ENCODE results near the gene DLGAP1.

The DLGAP1 gene

DNA sequence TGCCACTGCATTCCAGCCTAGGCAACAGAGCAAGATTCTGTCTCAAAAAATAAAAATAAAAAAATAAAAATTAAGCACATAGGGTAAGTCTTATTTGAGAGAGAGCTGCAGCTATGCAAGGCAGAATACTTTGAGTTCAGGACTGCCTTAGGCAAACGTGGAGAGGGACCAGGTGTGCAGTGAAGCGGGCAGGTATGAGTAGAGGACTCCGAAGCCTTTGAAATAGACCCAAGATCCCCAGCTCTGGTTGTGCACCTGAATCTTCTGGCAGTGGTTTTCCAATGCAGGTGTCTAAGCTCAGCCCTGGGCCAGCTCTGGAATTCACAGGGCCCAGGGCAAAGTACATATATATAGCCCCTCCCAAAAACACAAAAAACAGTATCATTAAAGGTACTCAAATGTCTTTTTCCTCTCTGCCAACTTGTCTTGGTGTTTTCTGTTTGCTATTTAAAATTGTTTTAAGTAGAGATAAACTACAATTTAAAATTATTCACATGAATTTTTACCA, 983.9 kb downstream of the DLGAP1 start:
- H3K9ac ChIP-seq (ENCODE audit: low read length) = no peak overlapping the region
- no peaks in the 10 kb centered on the region for H3K4me1 ChIP-seq (ENCODE audit: insufficient read depth, low read length, severe bottlenecking)
- H3K9me2 ChIP-seq (ENCODE audit: low read depth, low read length) = no peaks in the 10 kb centered on the region
- H2AFZ ChIP-seq (ENCODE audit: low read length) = no peak overlapping the region
- no peaks in the 10 kb centered on the region for H3K79me2 ChIP-seq (ENCODE audit: insufficient read depth, low read length)
- no peaks in the 10 kb centered on the region for H3K27me3 ChIP-seq (ENCODE audit: insufficient read depth, low read length)
- H4K20me1 ChIP-seq (ENCODE audit: insufficient read depth, low read length) = no peaks in the 10 kb centered on the region
- TF ChIP-seq, protein P1, sequence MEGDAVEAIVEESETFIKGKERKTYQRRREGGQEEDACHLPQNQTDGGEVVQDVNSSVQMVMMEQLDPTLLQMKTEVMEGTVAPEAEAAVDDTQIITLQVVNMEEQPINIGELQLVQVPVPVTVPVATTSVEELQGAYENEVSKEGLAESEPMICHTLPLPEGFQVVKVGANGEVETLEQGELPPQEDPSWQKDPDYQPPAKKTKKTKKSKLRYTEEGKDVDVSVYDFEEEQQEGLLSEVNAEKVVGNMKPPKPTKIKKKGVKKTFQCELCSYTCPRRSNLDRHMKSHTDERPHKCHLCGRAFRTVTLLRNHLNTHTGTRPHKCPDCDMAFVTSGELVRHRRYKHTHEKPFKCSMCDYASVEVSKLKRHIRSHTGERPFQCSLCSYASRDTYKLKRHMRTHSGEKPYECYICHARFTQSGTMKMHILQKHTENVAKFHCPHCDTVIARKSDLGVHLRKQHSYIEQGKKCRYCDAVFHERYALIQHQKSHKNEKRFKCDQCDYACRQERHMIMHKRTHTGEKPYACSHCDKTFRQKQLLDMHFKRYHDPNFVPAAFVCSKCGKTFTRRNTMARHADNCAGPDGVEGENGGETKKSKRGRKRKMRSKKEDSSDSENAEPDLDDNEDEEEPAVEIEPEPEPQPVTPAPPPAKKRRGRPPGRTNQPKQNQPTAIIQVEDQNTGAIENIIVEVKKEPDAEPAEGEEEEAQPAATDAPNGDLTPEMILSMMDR (IDR thresholded peaks at IDR 0.05; ENCODE audit: low read length) = no peak
- no peak for TF ChIP-seq EZH2 (IDR thresholded peaks at IDR 0.05; ENCODE audit: borderline replicate concordance, low read length)
- H3K4me2 ChIP-seq (ENCODE audit: low read length) = no peak overlapping the region
- H3K27ac ChIP-seq (ENCODE audit: low read depth, low read length, poor library complexity, severe bottlenecking) = no peak overlapping the region
- H3F3A ChIP-seq (ENCODE audit: insufficient read depth, low read length) = no peaks in the 10 kb centered on the region
- no peak overlapping the region for H3K4me3 ChIP-seq (ENCODE audit: low read depth, low read length, poor library complexity, severe bottlenecking)
- no peaks in the 10 kb centered on the region for H3K9me3 ChIP-seq (ENCODE audit: low read length)
- H3K36me3 ChIP-seq (ENCODE audit: insufficient read depth, low read length) = no peaks in the 10 kb centered on the region

DNA sequence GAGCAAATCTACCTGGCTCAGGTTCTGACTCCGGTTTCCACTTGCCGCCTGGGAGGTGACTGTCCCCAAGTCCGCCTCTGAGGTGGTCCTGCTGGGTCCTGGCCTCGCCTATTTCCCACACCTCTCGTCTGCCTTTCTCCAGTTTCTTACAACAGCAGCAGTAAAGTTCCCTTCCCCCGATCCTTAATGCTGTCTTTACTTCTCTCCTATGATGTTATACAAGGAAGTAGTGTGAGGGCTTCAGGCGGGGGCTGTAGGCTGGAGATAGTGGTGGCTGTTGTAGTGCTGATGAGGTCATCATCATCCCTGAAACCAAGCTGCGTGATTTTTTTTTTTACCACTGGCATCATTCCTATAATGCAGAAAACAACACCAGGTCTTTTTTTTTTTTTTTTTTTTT, 986.3 kb downstream of the DLGAP1 start:
- H3K79me2 ChIP-seq (ENCODE audit: insufficient read depth, low read length) = no peaks in the 10 kb centered on the region
- no peaks in the 10 kb centered on the region for H3K4me1 ChIP-seq (ENCODE audit: insufficient read depth, low read length, severe bottlenecking)
- H3K27ac ChIP-seq (ENCODE audit: low read depth, low read length, poor library complexity, severe bottlenecking) = no peak overlapping the region

DNA sequence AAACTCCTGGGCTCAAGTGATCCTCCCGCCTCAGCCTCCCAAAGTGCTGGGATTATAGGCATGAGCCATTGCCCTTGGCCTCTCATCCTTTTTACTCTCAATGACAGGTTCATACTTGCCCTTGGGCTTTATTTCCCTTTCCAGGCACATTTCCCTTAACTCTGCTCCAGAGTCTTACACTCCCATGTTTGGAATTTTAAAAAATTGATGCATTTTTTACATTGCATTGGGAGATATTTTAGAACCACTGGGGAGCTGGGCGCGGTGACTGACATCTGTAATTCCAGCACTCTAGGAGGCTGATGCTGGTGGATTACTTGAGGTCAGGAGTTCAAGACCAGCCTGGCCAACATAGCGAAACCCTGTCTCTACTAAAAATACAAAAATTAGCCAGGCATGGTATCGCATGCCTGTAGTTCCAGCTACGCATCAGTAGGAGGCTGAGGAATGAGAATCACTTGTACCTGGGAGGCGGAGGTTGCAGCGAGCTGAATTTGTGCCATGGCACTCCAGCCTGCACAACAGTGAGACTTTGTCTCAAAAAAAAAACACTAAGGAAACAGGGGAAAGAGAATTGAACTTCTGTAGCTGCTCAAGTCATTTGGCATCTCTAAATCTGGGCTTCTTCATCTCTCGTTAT, 986.9 kb downstream of the DLGAP1 start:
- TF ChIP-seq, protein P1 (IDR thresholded peaks at IDR 0.05; ENCODE audit: low read length) = no peak
- no peak for TF ChIP-seq EZH2 (IDR thresholded peaks at IDR 0.05; ENCODE audit: borderline replicate concordance, low read length)
- no peaks in the 10 kb centered on the region for H3K79me2 ChIP-seq (ENCODE audit: insufficient read depth, low read length)
- no peak overlapping the region for H3K27ac ChIP-seq (ENCODE audit: low read depth, low read length, poor library complexity, severe bottlenecking)
- H3K36me3 ChIP-seq (ENCODE audit: insufficient read depth, low read length) = no peaks in the 10 kb centered on the region
- no peak overlapping the region for H3K4me2 ChIP-seq (ENCODE audit: low read length)
- no peak overlapping the region for H3K4me3 ChIP-seq (ENCODE audit: low read depth, low read length, poor library complexity, severe bottlenecking)
- no peak overlapping the region for H2AFZ ChIP-seq (ENCODE audit: low read length)
- H3F3A ChIP-seq (ENCODE audit: insufficient read depth, low read length) = no peaks in the 10 kb centered on the region
- no peak overlapping the region for H3K9ac ChIP-seq (ENCODE audit: low read length)
- H3K9me3 ChIP-seq (ENCODE audit: low read length) = no peaks in the 10 kb centered on the region
- no peaks in the 10 kb centered on the region for H3K4me1 ChIP-seq (ENCODE audit: insufficient read depth, low read length, severe bottlenecking)
- H3K27me3 ChIP-seq (ENCODE audit: insufficient read depth, low read length) = no peaks in the 10 kb centered on the region
- no peaks in the 10 kb centered on the region for H3K9me2 ChIP-seq (ENCODE audit: low read depth, low read length)
- H4K20me1 ChIP-seq (ENCODE audit: insufficient read depth, low read length) = no peaks in the 10 kb centered on the region

More for the DNA sequence above, 986.3 kb downstream of the DLGAP1 start:
- TF ChIP-seq, protein P1 (IDR thresholded peaks at IDR 0.05; ENCODE audit: low read length) = no peak
- TF ChIP-seq EZH2 (IDR thresholded peaks at IDR 0.05; ENCODE audit: borderline replicate concordance, low read length) = no peak
- no peaks in the 10 kb centered on the region for H3K9me2 ChIP-seq (ENCODE audit: low read depth, low read length)
- no peaks in the 10 kb centered on the region for H3F3A ChIP-seq (ENCODE audit: insufficient read depth, low read length)
- no peaks in the 10 kb centered on the region for H4K20me1 ChIP-seq (ENCODE audit: insufficient read depth, low read length)
- H3K9me3 ChIP-seq (ENCODE audit: low read length) = no peaks in the 10 kb centered on the region
- no peak overlapping the region for H2AFZ ChIP-seq (ENCODE audit: low read length)
- H3K9ac ChIP-seq (ENCODE audit: low read length) = no peak overlapping the region
- no peaks in the 10 kb centered on the region for H3K36me3 ChIP-seq (ENCODE audit: insufficient read depth, low read length)
- no peaks in the 10 kb centered on the region for H3K27me3 ChIP-seq (ENCODE audit: insufficient read depth, low read length)
- H3K4me3 ChIP-seq (ENCODE audit: low read depth, low read length, poor library complexity, severe bottlenecking) = no peak overlapping the region
- no peak overlapping the region for H3K4me2 ChIP-seq (ENCODE audit: low read length)

Data from OCI-LY1 (cell line).